ELF-1 (cell line): ENCODE data around the gene TMEM108.
A peak's percentile ranks its signal among the peaks of the same experiment; 100 is the strongest.

Source experiments
- DNase-seq: peaks from one replicate; pipeline ENCODE4 v3.0.0-alpha.2; 2016; ENCODE audit warnings: low read depth, low spot score

Gene TMEM108

GRCh38 chr3:133054586-133054985 is 16.4 kb downstream of the TMEM108 start:
- DNase-seq, result no peak

GRCh38 chr3:133055339-133055738 is 17.1 kb downstream of the TMEM108 start:
- no peak for DNase-seq

DNA sequence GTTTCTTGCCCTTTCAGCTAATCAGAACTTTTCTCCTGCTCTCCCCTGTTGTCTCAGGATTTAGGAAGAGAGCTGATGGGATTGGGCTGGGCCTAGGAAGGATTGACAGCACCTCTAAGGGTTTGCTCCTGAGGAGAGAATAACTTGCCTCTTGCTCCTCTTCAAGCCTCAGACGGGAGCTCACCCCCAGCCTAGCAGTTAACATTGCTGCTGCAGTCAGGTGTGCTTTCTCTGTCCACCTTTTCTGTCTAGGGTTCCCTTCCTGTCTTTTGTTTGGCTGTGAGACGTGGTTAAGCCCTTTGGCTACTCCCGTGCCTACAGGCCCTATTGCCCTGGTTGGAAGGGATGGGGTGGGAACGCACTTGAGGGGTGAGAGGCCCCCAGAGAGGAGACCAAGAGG is 20.1 kb downstream of the TMEM108 start:
- no peak for DNase-seq

DNA sequence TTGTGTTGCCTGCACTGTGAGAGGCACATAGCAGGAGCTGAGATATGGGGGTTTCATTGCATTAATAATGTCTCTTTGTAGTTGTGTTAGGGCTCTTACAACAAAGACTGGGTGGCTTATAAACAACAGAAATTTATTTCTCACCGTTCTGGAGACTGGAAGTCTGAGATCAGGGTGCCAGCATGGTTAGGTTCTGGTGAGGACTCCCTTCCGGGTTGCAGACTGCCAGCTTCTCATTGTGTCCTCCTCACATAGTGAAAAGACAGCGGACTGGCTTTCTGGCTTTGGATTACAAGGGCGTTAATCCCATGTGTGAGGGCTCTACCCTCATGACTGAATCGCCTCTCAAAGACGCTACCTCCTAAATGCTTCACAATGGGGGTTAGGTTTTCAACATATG is 20.6 kb downstream of the TMEM108 start:
- no peak for DNase-seq

- DNase-seq, result no peak
These were observed 27.2 kb downstream of the TMEM108 start for GRCh38 chr3:133065193-133065961.

DNA sequence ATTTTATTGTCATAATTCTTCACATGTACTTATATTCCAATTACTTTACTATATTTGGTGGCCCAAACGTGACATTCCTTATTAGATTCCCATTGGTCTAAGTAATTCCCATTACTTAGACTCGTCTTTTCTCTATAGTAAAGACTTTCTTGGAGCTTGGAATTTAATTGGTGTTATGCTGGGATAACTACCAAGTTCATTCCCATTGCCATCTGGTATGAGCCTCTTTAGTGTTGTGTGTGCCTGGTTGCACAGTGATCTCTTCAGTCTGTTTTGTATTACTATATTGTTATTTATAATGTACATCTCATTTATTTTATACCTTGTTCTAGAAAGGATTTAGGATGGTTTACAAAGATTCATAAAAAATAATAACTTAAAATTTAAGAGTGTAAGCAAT is 27.8 kb downstream of the TMEM108 start:
- no peak for DNase-seq

DNA sequence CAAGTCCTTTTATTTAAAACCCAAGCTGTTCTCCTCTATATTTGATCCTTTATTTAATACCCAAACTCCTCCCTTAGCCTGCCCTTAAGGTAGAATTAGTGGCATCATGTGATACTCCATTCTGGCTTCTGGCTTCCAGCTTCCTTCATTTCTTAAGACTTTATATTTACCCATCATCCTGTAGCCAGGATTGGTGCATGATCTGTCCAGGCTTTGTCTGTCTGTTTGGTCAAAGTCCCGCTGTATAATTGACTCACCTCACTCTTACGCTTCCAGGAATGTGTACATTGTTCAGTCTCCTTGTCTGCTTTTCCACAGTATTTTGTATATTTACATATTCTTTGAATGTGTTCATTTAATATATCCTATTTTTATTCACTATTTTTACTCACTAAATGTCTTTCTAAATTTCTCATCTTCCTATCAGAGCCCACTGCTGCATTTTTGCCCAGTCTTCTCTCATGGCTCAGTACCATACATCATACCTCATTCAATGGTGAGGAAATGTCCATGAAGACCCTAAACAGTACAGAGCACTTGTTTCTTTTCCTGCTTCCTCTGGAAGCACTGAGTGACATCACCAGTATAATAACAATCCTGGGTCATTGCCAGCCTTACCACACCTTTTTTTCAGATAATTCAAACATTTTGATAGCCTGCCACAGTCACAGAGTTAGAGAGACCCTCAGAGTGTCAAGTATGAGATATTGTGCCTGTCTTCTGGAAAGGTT is 31.5 kb downstream of the TMEM108 start:
- no peak for DNase-seq

DNA sequence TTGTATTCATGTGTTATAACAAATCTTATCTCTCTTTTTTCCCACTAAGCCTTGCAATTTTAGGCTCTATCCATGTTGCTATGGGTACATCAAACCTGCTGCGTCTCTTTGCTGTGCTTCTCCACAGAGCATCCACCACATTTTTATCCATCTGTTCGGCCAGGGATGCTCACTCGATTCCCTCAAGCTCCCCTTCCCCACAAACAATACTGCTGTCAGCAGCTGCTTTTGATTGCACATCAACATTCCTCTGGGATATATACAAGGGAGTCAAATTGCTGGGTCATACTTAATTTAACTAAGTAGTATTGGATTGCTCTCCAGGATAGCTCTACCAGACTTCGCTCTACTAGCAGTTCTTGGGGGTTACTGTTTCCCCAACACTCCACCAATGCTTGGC is 36.8 kb downstream of the TMEM108 start:
- no peak for DNase-seq

- DNase-seq, result peak; percentile 5
These were observed 39.5 kb downstream of the TMEM108 start for GRCh38 chr3:133077688-133078087.

GRCh38 chr3:133079621-133080020 is 41.4 kb downstream of the TMEM108 start:
- DNase-seq, result no peak

DNA sequence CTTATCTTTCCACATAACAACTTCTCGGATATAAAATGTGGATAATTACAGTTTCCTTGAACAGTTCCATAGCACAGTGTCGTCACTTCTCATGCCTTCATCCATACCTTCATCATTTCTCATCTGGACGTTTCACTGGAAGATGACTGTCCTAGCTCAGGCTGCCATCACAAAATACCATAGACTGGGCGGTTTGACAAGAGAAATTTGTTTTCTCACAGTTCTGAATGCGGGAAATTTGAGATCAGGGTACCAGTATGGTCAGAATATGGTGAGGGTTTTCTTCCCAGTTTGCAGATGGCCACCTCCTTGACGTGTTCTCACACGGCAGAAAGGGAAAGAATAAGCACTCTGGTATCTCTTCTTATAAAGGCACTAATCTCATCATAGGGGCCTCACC is 42.8 kb downstream of the TMEM108 start:
- DNase-seq, result no peak

DNA sequence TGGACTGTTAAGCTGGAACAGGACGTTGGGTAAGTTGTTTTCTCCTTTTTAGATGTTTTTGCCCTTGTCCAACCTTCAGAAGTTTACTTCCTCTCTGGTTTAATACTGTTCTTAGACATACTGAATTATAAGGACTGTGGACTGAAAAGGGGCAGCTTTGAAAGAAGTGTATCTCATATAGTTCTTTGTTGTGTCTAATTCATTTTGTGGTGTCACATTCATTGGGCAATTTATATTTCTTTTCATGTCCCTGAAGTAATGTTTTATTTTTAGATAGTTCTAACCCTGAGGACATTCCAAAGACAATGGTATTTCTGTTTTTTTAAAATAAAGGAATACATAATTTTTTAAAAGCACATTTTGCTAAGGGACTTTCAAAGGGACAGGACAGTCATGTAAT is 45.2 kb downstream of the TMEM108 start:
- DNase-seq, result no peak

DNA sequence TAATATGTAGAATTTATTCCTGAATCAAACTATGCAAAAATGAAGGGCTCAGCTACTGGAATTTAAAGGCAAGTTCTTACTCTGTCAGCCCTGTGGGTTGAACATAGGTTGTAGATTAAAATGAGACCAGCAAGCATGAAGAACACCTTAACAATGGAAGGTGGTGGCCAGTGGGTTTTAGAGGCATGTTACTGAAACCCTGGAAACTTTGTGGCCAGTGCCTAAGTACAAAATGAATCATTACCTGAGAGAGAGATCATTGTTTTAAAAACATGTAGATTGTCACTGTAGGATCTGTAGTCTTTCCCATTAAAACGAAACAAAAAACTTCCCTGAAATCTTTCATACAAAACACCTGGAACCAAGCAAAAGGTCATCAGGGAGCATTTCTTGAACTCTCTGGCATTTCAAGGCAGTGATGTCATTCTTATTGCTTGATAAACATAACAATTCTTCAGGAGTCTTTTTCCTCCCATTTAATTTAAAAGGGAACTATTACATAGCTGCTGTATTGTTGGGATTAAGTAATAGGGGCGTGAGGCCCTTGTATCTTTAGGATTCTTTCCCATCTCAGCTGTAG is 51.8 kb downstream of the TMEM108 start:
- no peak for DNase-seq

- no peak for DNase-seq
These were observed 54.5 kb downstream of the TMEM108 start for GRCh38 chr3:133092681-133093080.

- DNase-seq, result no peak
These were observed 55.2 kb downstream of the TMEM108 start for GRCh38 chr3:133093366-133093765.

DNA sequence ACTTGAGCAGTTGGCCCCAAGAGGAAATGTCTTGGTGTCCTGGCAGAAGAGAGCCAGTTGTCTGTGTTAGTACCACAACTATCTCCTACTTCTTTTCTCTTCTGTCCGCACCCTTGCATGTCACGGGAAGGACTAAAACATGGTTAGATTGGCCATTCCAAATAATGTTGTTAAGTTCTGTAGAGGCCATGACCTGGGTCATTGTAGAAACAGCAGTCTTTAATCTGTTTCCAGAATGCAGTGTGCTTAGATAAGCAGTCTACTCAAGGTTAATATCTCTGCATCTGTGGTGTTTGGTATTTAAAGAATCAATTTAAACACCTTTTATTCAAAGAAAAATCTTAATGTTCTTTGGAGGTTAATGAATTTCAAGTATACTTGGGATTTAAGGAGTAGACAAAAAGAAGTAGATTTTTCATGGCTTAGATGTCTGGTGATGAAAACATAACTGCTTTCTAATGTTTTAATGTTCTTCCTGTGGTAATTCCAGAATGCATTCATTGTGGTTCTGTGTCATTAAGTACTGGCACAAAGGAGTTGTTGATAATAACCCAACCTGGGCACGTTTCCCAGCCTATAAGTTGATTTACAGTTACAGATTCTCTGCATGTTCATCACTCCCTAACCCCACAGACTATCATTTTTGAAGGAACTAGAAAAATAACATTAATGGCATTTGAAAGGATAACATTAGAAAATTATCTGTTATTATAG is 58.9 kb downstream of the TMEM108 start:
- no peak for DNase-seq

- no peak for DNase-seq
These were observed 65.5 kb downstream of the TMEM108 start for GRCh38 chr3:133103706-133104105.

GRCh38 chr3:133106169-133106568 is 68.0 kb downstream of the TMEM108 start:
- no peak for DNase-seq

- DNase-seq, result no peak
These were observed 74.5 kb downstream of the TMEM108 start for GRCh38 chr3:133112666-133113065.

DNA sequence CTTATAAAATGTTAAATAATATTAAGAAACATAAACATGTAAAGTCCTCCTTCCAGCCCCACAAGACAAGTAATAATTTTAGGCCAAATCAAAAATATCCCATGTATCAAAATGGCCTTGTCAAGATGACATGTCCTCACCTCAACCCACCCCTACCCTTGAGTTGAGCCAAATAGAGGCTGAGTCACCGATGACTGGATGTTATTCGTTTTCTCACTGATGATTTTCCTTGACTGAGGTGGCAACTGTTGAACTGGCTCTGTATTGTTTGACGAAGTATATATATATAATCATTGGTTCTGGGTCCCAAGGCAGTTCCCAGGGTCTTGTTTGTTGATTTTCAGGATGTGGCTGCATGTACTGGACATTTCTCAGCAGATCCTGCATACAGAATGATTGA is 75.3 kb downstream of the TMEM108 start:
- no peak for DNase-seq

- DNase-seq, result no peak
These were observed 75.9 kb downstream of the TMEM108 start for GRCh38 chr3:133113927-133114597.

- DNase-seq, result no peak
These were observed 77.0 kb downstream of the TMEM108 start for GRCh38 chr3:133115176-133115575.
